Measurements from ENCODE around the gene RHOBTB3.
"Not testable (repeated sequence)": the region's sequence is repeated elsewhere in the genome, so short reads cannot be mapped to it uniquely, and the experiment has no call there.

RHOBTB3 gene

DNA sequence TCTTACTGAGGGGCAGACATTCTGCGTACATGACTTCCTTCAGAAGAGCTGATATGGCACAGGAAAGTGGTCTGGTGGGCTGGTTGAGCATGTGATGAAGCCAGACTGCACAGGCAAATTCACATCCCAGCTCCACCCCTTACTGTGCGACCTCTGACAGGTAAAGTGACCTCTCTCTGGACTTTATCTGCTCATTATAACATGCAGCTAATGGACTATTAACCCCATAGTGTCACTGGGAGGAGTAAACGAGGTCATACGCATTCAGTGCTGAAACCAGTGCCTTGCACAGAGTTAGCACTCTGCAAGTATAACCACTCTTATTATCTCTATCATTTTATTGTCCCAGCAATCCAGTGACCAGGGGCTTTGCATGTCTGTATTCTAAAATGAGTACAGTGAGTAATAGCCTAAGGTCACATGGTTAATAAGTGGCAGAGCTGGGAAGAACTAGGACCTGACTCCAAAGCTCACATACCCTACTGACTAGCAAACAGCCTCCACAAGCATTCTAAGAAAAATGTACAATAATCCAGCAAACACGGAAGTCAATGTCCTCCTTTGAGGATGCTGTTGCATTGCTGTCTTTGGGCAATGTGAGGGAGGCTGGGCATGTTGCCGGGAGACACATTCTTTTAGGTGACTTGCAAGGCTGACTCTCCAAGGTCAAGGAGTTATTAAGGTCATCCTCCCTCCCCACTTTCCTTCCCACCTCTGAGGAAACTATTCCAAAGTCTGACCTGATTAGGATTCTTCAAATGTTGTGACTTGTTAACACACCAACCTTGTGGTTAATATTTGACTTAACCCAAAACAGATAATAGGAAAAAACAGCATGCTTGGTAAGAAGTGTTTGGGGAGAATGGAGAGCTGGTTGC is 72.4 kb downstream of the RHOBTB3 start:
- no peak for DNase-seq

DNA sequence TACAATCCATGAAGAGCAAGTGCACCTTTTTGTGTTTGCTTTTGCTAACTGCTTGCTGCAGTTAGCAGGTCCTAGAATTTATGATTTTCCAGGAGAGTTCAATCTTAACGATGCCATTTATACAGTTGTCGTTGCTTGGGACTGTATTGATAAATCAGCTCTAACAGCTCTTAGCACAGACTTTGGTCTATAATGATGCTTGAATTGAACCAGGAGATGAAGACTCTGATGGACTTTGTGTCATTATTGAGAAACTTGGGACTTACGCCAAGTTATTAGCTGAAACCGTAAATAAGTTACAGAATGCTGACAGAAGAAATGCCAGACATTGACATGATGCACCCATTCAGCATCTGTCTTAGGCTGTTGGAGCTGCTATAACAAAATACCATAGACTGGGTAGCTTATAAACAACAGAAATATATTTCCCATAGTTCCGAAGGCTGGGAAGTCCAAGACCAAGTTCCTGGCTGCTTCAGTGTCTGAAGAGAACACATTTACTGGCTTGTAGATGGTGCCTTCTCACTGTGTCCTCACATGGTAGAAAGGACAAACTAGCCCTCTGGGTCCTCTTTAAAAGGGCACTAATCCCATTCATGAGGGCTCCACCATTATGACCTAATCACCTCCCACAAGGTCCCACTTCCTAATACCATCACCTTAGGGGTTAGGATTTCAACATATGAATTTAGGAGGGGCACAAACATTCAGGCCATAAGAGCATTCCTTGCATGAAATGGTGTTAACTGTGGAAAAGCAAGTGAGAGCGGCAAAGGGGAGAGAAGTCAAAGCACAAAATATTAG is 73.8 kb downstream of the RHOBTB3 start:
- DNase-seq, result no peak

DNA sequence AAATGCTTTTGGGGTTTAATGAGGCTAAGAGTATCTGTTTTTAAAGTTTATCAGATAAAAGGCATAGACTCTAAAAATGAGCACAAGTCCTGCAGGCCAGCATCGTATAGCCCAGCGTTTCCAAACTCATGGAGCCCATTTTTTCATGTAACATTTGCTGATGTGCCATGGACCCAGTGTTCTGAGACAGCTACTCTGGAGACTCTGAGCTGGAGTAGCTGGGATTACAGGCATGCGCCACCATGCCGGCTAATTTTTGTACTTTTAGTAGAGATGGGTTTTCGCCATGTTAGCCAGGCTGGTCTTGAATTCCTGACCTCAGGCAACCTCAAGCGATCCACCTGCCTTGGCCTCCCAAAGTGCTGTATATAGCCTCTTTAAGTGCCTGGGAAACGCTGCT is 75.6 kb downstream of the RHOBTB3 start:
- no peak for DNase-seq

DNA sequence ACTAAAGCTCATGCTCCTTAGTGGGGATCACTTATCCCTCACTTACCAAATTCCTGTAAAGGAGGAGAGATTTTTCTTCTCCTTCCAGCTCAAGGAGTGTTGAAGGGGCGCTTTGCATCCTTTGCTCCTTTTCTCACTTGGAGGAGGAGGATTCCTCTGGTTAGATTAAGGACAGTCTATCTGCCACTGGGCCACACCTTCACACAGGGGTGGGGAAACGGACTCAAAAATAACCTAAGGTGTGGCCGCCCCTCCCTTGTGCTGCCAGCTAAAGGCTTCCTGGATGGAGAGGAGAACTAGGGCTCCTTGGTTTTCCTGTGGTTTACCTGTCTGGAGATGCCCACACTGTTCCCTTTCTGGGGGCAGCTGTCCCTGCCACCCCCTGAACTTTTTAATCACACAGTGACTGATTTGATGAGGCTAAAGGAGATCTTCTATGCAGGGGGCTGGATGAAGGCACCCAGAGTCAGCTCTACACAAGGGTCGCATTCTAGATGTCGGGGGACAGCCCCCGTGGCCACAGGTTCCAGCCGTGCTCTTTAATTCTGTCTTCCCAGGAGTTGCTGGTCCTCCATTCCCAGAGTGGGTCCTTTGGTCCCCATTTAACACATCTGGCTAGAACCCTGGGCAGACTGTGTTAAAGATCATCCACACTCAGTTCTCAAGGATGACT is 77.0 kb downstream of the RHOBTB3 start:
- no peak for DNase-seq

DNA sequence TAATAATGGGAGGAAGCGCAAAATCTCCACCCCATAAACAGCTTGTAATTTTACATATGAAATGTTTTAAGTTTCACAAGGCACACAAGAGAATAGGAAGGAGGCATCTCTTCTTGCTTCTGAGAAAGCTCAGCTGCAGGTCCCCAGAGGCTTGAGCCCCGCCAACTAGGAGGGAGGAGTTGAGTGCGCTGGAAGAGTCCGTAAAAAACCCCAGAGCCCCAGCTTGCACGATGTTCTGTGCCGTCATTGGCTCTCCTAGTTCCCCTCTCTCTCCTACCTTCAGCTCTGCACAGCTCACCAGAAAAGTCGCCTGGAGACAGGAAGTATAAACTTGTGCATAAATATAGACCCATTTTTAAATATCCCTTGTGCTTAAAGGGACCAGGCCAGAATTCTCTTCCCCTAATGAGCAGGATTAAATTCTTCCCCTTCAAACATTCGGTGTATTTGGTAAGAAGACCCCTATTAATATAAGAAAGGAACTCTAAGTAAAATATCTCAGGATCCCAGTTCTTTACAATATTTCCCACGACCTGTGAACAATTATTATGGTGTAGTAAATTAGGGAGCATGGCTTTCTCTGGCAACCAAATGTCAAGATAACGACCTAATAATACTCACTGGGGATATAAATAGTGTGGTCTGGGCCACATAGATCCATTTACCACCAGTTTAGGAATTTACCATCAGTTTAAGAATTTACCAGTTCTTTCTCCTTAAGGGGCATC is 77.7 kb downstream of the RHOBTB3 start:
- DNase-seq, result peak; percentile 55

DNA sequence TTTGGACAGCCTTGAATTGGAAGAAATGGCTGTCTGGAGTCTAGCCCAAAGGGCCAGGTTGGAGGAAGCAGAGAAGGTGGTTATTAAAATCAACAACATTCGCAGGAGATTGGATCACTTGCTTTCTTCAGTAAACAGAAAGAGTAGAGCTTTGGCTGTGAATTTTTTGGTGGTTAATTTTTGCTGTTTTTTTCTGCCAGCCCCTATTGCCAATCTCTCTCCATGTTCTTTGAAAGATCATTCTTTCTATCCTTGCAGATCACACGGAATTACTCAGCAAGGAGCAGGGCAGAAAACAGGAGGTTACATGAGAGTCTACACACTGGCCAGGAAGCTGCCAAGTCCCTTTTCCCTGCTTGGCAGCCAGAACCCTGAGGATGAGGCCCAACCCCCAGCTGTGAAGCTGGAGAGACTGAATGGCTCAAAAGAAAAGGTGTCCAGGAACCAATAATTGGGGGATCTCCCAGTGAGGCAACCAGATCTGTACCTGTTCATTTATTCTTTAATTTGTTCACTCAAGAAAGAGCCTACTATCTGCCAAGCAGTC is 78.4 kb downstream of the RHOBTB3 start:
- no peak for DNase-seq

DNA sequence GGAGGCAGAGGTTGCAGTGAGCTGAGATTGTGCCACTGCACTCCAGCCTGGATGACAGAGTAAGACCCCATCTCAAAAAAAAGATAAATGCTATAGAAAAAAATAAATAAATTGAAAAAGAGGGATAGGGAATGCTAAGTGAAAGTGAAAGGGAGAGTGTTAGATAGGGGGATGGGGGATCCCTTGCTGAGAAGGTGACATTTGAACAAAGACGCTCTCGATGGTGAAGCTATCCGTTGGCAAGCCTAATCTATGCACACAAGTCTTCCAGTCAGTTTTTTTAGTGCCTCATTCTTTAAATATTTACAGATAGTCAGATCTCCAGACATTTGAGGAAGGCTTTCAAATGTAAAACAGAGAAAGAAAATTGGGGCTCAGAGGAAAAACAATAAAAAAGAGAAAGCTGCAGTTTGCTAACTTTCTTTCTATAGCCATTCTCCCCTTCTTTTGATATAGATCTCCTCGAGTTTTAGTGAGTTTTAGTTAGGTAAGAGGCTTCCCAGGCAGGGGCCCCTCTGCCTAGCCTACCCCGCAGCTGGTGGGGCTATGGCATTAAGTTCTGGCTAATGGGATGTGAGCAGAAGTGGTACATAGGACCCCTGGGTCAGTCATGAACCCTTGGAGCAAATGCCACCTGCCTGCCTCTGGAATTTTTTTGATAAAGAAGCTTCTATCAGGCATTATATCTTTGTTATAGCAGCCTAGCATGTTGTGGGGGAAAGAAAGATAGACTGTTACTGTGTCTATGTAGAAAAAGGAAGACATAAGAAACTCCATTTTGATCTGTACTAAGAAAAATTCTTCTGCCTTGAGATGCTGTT is 79.4 kb downstream of the RHOBTB3 start:
- DNase-seq, result no peak

DNA sequence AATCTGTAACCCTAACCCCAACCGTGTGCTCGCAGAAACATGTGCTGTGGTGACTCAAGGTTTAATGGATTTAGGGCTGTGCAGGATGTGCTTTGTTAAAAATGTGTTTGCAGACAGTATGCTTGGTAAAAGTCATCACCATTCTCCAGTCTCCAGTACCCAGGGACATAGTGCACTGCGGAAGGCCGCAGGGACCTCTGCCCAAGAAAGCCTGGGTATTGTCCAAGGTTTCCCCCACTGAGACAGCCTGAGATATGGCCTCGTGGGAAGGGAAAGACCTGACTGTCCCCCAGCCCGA is 79.9 kb downstream of the RHOBTB3 start:
- DNase-seq, result not testable (repeated sequence)

DNA sequence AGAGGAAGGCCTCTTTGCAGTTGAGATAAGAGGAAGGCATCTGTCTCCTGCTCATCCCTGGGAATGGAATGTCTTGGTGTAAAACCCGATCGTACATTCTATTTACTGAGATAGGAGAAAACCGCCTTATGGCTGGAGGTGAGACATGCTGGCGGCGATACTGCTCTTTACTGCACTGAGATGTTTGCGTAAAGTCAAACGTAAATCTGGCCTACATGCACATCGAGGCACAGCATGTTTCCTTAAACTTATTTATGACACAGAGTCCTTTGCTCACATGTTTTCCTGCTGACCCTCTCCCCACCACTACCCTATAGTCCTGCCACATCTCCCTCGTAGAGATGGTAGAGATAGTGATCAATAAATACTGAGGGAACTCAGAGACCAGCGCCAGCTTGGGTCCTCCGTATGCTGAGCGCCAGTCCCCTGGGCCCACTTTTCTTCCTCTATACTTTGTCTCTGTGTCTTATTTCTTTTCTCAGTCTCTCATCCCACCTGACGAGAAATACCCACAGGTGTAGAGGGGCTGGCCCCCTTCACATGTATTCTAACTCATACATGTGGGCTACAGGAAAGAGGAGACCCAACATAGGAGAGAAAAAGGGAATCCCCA is 80.4 kb downstream of the RHOBTB3 start:
- DNase-seq, result not testable (repeated sequence)

DNA sequence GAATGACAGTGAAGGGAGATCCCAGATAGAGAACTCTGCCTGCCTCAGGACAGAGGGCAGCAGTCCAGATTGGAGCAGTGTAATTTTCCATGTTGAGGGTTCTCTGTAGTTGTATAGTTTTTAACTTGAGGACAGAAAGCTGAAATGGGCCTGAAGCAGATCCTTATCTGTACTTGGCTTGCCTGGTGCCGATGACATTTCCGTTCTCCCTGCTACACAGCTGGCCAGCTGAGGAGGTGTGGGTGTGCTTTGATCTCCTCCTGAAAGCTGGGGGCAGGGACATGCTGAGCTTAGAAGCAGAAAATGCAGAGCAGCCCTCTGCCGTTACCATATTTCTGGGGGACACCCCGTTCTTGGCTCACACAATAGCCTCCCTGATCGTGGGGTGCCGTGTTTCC is 80.9 kb downstream of the RHOBTB3 start:
- no peak for DNase-seq

DNA sequence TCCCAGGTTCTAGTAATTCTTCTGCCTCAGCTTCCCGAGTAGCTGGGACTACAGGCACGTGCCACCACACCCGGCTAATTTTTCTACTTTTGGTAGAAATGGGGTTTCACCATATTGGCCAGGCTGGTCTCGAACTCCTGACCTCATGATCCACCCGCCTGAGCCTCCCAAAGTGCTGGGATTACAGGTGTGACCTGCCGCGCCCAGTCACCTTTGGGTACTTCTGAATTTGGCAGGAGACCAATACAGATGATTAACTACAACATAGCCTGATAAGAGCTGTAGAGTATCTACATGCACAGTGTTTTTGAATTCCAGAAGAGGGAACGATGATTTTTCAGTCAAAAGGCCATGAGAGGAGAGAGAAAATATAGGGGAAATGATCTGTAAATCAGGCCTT is 81.9 kb downstream of the RHOBTB3 start:
- DNase-seq, result not testable (repeated sequence)

DNA sequence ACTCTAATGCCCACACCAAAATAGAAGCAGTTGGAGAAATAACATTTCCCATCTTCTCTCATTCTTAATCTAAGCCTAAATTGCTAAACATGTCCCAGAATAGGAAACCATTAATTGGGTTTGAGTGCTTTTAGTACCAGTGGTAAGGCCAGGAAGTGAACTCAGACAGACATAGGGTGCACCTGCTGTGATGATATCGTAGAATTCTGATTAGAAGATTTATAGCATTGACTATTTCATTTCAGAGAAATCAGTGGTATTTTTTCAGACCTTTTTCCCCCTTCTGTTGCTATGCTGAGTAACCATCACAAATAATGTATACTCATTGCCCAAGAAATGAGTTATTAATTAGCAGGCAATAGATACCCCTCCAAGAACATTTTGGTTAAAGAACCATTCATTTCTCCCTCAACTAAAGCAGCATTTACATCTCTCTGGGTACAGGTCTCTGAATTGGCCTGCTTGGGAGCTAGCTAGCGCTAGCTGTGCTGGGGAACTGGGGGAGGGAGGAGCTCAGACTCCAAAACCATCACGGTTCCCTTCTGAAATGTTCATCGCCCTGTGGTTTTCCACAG is 84.1 kb downstream of the RHOBTB3 start:
- no peak for DNase-seq

DNA sequence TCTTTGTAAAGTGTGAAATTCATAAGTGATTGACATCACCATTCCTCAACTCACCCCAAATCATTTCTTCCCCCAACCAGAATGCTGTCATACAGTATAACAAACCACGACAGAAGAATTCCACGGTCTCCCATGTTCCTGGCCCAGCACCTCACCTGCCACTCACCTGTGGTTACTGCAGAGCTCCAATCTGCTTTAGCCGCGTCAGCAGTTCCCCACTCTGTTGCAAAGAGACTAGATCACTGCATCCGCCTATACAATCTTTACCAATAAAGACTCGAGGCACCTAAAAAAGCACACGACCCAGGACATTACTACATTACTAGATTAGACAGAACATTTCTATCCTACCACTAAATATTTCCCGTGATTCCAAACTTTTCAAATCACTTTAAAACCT is 85.2 kb downstream of the RHOBTB3 start:
- DNase-seq, result no peak

DNA sequence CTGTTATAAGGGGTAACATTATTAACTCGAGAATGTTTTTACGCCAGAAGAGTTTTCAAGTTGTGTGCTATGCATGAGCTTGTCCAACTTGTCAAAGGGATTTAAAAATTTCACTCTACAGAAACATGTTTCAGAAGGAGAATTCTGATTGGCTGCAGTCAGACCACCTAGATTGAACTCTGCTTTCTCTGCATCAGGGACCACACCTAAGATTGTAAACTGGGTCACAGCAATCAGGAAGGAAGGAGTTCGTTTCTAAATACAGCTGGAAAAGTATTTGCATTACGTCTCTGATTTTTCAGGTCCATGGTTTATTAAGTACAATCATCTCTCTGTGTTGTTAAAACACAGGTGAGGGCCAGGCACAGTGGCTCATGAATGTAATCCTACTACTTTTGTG is 85.6 kb downstream of the RHOBTB3 start:
- no peak for DNase-seq

DNA sequence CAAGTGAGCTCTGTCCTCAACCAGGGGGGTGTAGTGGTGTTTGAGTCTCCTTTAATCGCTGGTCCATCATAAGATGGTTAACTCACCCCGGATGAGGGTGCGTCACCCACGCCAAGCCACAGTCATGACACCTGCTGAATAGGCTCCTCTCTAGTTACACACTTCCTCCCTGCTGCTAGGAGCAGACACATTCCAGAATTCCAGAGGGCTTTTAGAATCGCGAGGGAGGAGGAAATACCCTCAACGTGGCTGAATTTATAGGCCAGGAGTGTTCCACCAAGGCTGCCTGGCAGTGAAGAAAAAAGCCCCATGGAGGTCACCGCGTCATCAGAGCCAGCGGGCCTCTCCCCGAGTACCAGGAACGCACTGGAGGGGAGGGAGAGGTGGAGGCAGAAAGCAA is 86.3 kb downstream of the RHOBTB3 start:
- DNase-seq, result no peak

DNA sequence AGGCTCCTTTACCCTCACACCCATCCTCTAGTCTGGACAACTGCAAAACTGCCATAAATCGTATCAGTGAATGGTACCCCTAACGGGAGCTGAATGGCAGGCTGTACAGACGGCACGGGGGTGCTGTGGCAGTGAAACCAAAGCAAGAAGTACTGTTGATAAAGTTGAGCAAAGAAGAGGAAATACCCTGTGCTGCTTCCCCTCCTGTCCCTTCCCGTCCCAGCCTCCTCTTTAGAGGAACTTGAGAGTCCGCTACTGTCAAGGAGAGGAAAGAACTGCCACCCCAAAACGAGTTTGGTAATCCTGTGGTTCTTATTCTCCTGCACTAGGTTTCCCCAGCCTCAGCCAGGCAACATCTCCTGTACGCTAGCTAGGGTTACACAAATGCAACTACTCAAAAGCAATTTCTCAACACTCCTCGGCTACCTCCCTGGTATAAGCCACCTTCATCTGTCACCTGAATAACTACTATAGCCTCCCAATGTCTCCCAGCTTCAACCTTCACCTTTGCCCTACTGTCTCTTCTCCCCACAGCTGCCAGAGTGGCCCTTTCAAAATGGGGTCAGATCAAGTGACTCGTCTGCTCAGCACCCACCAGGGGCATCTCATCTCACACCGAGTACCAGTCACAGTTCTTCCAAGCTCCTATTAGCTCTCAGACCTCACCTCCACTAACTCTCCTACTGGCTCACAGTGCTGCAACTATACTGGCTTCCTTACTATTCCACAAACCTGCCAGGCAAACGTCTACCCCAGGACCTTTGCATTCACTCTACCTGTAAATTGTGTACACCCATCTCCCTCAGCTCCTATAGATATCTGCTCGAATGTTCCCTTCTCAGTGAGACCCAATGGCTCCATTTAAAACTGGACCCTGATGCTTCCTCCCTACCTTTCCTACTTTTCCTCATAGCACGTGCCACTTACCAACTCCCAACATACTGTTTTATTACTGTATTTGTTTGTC is 87.3 kb downstream of the RHOBTB3 start:
- no peak for DNase-seq

DNA sequence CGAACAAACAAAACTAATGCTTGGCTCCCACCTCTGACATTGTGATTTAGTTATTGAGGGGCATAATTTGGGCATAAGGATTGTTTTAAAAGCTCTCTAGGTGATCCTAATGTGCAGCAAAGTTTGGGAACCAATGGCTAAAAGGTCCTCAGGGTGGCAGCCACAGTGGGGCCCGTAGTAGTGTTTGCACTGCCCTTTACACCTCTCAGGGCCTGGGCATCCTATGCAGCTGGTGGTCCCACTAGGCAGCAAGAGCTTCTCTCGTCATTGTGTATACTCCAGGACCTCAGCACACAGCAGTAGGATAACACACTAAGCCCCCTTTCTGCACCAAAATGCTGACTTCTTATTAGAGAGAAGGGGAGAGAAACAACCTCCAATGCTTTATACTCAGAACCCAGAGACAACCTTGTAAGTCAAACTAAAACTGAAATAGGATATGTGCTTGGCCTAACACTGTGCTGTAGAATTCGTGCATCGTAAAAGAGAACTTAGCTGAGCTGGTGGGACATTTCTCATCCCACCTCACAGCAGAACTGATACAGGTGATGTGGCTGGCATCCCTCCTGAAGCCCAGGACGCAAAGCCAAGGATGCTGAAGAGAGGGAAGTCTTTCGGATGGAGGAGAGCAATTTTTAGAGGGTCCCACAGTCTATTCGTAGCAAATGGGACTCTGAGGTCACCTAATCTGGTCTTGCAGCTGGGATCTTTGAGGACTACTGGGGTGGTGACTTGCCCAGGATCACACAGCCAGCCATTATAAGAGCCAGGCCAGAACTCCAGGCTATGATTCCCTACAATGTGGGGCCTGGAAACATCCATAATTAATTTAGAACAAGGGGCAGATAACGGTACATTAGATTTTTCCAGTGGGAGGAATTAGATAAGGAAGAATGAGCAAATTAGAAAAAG is 90.2 kb downstream of the RHOBTB3 start:
- DNase-seq, result no peak

DNA sequence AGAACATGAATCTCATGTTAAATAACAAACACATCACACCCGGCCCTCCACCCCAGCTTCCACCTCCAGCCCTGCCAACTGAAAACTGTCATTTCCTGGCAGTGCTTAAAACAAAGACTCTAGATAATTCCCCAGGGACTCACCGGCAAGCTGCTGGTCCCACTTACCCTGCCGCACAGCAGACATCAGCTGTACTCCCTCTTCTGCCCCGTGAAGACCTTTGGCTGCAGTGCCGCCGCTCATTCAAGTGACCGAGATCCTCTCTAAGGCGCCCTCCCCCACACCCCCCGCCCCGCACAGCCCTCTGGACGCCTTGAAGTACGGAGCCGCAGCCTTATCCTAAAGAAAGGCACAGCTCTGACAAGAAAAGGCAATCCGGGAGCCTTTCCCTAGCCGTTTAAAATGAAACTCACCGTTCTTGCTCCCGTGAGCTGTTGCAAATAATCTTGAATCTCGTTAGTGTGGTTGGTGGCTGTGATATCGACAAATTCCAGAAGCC is 91.0 kb downstream of the RHOBTB3 start:
- DNase-seq, result no peak

All from activated T-cell treated with anti-CD3 and anti-CD28 coated beads for 4 hours (primary cell).